GM19043 (cell line): Measurements from ENCODE around the gene LTB4R2.

Experiments used
- ATAC-seq: cut with Tn5 transposase; IDR thresholded peaks from one replicate; pipeline ENCODE4 v1.9.1; 2021; ENCODE audit warnings: low read depth; ENCODE audit not compliant: unreplicated experiment

The LTB4R2 gene

DNA sequence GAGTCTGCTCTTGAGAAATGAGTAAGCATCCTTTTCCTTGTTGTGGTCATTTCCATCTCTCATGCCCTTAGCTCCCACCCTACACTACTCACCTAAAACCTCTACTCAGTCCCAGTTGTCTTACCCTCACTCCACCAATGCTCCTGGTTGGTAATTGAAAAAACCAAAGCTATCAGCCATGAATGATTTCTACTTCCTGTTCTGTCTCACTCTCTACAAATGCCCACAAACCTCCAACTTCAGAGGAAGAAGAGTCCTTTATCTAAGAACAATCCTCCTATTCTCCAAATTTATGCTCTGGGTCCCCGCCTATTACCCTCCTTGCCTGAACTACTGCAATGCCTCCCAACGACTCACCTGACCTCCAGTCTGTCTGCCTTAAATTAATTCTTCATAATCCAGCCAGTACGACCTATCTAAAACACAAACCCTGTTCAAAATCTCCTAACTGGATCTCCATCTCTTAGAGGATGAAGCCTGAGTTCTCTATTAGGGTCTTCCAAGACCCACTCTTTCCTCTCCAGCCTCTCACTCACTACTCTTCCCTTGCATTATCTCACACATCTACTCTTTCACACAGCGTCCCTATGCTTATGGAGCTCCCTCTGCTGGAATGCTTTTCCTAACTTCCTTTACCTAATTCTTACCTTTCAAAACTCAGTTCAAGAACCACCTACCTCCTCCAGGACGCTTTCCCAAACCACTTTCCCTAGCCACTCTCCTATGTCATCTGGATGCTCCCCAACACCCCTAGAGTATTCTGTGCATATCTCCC is 12.6 kb upstream of the LTB4R2 start:
- ATAC-seq, result peak; percentile 21

DNA sequence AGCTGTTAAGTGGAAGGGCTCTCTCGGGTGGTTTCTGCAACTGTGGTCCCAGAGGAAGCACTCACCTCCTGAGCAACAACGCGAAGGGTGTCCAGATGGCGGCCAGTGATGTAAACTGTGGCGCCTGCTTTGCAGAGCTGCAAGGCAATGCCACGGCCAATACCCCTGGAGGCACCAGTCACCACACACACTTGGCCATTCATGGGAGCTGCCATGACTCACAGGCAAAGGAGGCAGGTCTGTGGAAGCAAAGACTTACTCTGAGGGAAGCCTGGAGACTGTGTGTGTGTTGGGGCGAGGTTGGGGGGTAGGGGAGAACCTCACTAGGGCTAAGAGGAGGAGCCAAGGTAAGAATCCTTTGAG is 11.1 kb upstream of the LTB4R2 start:
- ATAC-seq, result no peak

DNA sequence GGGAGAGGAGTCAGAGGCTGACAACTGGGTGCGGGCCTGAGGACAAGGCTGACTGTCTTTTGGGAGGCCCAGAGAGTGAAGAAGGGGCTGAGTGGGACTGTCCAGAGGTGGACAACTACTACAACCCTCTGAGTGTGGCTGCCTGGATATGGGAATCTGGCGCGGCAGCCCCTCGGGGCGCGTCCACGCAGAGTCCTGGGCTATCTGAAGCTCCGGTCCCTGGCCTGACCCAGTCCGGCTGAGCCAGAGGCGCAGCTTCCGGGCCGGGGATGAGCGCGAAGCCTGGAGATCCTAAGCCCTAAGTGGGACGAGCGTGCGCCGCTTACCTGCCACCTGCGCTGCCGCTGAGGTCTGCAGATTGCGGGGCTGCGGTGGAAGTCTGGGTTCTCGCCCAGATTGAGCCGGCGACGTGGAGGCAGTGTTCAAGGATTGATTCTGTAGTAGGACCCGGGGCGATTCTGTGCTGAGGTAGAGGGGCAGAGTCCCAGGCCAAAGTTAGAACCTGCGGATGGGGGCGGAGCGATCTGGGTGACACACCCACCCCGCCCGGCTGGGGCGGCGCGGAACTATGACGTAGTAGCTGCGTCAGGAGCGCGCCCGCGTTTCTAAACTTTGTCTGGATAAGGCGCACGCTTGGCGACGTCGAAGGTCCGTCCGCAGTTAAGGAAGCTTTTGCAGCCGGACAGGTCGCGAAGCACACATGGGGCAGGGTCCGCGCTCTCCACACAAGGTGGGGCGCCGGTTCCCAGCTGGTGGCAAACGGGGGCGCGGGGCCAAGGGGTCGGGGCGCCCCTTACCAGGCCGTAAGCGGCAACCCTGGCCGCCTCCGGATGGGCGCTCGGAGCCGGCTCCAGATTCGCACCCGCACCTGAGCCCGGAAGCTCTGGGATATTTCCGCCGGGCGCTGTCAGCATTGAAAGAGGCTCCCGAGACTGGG is 10.4 kb upstream of the LTB4R2 start, which contains the start of the genes DHRS1 and NOP9:
DHRS1 (minus strand) TSS at position 526 of the 937 bp plus-strand sequence. CDS start 674 bp downstream, outside the sequence.
NOP9 (plus strand) TSS at position 596 of the 937 bp plus-strand sequence; CDS start at position 701, 105 bp downstream.
- peak; percentile 54 for ATAC-seq

DNA sequence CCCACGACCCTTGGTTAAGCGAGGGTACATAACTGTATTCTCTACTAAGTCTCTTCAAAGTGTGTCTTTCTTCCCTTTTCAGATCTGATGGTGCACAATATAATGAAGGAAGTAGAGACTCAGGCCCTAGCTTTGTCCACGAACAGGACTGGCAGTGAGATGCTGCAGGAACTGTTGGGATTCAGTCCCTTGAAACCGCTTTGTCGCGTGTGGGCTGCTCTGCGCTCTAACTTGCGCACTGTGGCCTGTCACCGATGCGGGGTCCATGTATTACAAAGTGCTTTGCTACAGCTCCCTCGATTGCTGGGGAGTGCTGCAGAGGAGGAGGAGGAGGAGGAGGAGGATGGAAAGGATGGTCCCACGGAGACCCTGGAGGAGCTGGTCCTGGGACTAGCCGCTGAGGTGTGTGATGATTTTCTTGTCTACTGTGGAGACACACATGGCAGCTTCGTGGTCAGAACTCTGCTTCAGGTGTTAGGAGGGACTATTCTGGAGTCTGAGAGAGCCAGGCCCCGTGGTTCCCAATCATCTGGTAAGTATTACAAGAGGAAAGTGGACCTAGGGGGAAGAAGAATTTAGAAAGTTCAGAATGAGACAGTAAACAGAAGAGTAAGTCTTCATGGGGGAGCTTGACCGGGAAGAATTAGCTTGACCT is 9.5 kb upstream of the LTB4R2 start:
- ATAC-seq, result no peak

DNA sequence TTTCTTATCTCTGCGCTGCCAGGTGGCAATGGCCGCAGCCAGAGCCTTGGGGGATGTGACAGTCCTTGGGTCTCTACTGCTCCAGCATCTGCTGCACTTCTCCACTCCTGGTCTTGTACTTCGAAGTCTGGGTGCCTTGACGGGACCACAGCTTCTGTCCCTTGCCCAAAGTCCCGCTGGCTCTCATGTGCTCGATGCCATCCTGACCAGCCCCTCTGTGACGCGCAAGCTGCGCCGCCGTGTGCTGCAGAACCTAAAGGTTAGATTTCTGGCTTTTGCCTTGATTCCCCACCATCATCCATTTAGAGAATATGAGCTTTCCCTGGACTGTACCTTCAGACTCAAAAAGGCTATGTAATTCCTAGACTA is 5.9 kb upstream of the LTB4R2 start:
- ATAC-seq, result no peak

DNA sequence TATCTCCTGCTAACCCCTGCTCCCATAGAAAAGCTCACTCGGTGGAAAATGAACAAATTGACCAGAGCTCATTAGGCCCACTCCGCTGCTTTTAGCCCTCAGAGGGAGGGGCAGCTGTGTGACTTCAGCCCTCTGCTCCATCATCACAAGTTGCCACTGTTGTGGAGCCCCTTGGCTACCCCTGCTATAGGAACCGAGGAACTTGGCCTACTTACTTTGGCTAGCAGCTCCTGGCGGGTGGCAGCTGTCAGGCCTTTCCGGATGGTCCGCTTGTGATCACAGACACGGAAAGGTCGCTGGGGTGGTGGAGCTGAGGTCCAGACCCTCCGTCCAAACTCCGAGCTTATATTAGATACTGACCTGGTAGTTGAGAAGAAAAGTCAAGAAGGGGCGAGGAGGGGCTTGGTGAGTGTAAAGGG is 2.8 kb upstream of the LTB4R2 start:
- no peak for ATAC-seq

DNA sequence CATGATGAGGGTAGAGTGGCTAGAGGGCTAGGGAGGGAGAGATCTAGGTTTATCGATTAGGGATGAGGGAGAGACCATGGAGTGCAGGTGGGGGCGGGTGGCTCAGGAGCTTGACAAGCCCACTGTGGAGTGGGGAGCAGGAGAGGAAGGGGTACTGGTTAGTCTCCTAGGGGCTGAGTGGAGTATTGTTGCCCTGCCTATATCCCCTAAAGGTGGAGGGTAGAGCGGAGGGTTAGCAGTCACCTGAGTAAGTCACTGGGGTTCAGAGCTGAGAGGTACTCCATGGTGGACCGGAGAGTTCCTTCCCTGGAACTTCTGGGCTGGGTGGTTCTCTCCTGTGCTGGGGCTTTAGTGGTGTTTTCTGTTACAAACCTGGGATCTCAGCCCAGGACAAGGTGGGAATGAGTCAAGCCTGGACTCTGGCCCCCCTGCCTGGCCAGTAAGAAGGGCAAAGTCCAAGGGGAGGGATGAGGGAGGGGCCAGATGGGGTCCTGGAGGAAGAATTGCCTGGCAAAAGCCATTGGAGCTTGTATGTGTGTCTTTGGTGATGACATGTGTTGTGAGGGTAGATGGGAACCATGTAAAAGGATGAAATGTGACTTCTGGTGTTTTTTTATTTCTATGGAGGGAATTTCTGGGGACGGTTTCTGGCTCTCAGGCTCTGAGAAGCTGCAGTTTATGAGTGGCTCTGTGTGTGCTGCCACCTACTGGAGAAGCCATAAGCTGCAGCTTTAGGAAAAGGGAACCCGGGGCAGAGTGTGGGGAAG is 2.2 kb upstream of the LTB4R2 start, which contains the start of gene CIDEB:
CIDEB (minus strand) TSS at position 403 of the 767 bp plus-strand sequence; CDS start at position 284, 119 bp downstream.
- ATAC-seq, result no peak

DNA sequence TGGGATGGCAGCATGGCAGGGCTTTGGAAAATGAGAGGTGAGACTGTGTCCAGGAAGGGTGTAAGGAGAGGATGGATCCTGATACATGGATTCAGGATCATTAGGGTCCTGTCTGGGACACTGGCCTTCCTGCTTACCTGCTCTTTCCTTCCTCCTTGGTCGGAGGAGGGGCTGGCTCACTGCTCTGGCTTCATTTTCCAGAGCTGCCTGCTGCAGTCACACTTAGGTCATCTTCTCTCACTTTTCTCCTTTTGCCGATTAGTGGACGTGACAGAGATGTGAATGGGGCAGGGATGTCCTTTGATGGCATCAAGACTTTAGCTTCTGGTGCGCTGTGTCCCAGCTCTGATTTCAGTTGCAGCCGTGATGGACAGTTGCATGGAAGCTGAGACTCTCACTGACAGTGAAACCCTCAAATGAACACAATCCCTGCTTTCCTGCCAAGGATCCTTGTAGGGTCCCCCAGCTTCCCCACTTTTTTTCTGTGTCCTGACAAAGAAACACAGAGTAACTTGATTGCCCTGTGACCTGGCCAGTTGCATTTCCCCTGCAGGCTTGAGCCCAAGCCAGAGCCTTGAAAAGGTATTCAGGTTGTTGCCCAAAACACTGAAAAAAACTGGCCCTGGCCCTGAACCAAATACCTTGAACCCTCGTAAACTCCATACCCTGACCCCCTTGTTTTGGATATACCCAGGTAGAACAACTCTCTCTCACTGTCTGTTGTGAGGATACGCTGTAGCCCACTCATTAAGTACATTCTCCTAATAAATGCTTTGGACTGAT is 1.4 kb upstream of the LTB4R2 start:
- no peak for ATAC-seq

DNA sequence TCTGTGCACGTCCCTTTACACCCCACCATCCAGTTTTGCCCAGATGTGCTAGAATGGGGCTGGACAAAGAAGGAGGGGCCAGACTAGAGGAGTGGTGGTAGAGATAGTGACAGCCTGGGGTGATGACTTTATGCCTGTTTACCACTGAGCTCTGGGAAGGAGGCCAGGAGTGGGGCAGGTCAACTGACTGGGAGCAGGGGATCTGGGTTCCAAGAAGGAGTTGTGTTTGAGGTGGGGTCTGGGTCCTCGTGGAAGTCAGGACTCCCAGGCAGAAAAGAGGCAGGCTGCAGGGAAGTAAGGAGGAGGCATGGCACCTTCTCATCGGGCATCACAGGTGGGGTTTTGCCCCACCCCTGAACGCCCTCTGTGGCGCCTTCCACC is 315 bp downstream of the LTB4R2 start:
- ATAC-seq, result no peak

DNA sequence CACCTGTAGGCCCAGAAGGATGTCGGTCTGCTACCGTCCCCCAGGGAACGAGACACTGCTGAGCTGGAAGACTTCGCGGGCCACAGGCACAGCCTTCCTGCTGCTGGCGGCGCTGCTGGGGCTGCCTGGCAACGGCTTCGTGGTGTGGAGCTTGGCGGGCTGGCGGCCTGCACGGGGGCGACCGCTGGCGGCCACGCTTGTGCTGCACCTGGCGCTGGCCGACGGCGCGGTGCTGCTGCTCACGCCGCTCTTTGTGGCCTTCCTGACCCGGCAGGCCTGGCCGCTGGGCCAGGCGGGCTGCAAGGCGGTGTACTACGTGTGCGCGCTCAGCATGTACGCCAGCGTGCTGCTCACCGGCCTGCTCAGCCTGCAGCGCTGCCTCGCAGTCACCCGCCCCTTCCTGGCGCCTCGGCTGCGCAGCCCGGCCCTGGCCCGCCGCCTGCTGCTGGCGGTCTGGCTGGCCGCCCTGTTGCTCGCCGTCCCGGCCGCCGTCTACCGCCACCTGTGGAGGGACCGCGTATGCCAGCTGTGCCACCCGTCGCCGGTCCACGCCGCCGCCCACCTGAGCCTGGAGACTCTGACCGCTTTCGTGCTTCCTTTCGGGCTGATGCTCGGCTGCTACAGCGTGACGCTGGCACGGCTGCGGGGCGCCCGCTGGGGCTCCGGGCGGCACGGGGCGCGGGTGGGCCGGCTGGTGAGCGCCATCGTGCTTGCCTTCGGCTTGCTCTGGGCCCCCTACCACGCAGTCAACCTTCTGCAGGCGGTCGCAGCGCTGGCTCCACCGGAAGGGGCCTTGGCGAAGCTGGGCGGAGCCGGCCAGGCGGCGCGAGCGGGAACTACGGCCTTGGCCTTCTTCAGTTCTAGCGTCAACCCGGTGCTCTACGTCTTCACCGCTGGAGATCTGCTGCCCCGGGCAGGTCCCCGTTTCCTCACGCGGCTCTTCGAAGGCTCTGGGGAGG is 985 bp downstream of the LTB4R2 start, which contains the start of gene LTB4R:
LTB4R (plus strand) TSS at position 857 of the 959 bp plus-strand sequence. CDS start 4,150 bp downstream, outside the sequence.
- ATAC-seq, result peak; percentile 64

DNA sequence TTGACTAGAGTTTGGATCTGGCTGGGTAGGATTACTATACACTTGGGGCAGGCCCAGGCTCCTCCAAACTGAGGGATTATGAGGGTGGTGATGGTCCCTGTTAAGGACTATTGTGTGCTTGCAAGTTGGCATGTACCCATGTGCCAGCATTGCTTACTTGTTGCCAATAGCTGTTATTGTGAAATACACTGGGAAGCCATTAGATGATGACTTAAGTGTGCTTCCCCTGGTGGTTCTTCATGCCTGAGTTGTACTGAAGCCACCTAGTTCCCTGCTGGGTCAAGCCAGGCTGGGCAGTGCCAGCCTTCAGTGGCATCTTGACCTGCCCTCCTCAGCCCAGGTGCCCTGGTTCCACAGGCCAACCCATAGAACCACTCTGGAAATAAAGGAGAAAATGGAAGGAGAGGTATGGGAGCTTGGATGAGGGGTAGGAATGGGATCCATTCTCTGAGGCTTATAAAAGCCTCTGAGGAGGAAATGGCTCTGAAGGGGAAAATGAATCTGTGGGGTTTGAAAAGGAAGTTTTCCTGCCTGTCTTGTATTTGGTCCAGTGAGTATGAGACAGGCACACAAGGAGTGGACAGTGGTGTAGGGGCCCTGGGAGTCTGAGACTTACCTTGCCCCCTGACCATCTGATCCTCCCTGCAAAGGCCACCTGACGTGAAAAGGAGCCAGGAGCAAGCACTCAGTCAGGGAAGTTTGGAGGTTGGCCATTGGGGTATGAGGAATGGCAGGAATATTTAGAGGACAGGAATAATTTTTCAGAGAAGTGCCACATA is 2.1 kb downstream of the LTB4R2 start:
- ATAC-seq, result no peak

DNA sequence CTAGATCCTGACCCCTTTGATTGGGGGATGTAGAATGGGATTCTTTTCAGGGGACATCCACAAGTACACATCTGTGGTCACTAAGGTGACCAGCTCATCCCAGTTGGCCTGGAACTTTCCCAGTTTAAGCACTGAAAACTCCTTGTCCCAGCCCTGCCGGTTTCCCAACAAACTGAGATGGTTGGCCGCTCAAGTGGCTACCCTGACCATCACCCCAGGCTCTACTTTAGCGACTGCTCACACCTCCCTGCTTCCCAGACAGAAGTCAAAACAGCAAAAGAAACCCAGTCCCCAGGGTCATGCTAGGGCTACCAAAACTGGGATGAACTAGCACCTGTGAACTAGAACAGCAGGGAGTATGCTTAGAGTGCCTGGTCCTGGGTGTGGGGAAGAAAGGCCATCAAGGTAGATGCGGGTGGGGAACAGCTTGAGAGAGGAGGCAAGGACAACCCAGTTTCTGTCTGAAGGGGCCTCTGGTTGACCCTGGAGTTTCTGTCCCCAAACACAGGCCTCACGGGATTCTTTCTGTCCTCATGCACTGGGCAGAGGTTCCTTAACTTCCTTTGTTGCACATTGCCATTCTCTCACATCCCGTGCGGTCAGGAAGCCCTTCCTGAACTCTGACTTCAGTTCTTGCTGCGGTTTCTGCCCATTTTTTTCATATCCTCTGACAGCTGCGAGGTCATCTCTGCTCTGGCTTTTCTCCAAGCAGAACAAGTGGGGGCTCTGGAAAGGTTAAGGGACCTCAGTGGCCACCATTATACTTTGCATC is 3.0 kb downstream of the LTB4R2 start:
- ATAC-seq, result no peak

DNA sequence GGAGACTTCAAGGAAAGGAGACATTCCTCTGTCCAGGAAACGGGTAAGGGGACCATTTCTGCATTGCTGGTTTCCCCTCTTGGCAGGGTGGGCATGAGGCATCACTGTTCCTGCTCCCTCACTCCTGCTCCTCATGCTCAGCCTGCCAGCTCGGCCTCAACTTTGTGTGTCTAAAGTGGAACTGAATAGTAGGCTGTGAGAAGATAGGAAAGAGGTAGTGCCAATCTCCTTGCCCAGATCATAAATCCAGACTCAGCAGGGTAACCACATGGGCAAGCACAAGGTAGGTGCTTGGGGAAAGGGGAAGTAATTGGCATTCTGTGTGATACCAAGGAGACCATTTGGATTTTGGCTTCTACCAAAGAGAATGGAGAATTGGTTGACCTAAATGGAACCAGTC is 4.0 kb downstream of the LTB4R2 start:
- no peak for ATAC-seq

DNA sequence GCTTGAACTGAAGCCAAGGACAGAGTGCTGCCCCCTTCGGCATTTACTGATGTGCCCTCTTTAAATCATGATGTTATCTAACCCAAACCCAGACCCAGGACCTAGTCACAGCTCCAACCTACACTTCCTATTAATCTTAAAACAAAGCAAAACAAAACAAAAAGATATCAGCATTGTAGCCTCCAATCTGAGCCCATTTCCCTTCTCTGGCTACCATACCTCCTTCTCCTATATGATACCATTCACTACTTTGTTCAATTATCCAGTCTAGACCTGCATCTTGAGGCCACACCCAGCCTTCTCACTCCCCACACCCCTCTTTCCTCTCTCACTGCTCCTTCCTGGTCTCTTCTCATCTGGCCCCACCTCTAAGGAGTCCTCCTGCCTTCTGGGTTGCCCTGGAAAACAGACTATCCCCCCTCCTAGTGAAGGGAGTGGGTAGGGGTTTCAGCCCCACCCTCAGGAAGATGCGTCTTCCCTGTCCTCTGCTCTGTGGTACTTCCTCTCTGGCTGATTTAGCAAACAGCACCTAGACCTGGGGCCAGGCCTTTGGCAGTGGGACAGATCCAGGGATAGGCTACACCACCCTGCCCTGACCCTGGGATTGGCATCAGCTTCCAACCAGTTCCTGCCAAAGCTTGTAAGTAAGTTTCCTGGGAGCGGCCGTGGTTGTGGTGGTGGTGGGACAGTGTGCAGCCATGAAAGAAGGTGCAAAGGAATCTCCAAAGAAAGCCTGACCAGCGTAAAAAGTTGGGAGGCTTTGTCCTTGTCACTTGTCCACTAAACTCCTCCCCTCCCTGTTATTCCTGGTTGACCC is 4.6 kb downstream of the LTB4R2 start:
- no peak for ATAC-seq

DNA sequence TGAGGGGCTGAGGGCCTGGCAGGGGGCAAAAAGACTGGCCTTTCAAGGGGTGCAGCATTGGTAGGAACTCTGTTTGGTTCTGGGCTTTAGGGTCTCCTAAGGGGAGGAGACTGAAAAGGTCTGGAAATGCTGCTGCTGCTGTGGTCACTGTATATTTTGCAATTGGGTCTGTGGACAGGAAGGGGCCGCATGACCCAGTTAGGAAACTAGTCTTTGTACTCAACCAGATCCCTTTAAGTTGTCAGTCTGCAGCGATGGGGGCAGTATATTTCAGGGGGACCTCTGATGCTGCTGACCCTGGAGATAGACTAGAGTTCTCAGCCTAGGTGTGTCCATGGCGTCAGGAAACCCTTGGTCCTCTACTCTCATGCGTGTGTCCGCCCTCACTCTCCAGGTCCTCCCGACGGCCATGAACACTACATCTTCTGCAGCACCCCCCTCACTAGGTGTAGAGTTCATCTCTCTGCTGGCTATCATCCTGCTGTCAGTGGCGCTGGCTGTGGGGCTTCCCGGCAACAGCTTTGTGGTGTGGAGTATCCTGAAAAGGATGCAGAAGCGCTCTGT is 5.4 kb downstream of the LTB4R2 start:
- ATAC-seq, result no peak
